Stimulated activated CD8-positive, alpha-beta memory T cell treated with anti-CD3 and anti-CD28 coated beads, Interleukin-12 subunit alpha, Interleukin-12 subunit beta, amount 100 ng/mL, for 1 hour (primary cell): ENCODE measurements around the gene MRPS24.
A peak's percentile ranks its signal among the peaks of the same experiment; 100 is the strongest.
"Not testable (repeated sequence)": the region's sequence is repeated elsewhere in the genome, so short reads cannot be mapped to it uniquely, and the experiment has no call there.

Experiments used
- DNase-seq: peaks from one replicate; pipeline ENCODE4 v3.0.0-alpha.2; 2020; ENCODE audit warnings: low read depth

The MRPS24 gene

DNA sequence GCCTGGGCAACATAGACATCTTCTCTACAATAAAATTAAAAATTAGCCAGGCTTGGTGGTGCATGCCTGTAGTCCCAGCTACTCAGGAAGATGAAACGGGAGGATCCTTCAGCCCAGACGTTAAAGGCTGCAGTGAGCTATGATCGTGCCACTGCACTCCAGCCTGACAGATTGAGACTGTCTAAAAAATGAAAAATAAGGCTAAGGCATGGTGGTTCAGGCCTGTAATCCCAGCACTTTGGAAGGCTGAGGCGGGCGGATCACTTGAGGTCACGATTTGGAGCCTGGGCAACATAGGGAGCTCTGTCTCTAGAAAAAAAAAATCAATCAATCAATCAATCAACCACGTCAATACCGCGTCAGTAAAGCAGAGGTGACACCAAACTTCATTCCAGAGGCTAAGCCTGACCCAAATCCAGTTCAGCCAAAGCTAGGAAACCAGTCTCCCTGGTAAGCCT is 31.1 kb downstream of the MRPS24 start:
- no peak for DNase-seq

DNA sequence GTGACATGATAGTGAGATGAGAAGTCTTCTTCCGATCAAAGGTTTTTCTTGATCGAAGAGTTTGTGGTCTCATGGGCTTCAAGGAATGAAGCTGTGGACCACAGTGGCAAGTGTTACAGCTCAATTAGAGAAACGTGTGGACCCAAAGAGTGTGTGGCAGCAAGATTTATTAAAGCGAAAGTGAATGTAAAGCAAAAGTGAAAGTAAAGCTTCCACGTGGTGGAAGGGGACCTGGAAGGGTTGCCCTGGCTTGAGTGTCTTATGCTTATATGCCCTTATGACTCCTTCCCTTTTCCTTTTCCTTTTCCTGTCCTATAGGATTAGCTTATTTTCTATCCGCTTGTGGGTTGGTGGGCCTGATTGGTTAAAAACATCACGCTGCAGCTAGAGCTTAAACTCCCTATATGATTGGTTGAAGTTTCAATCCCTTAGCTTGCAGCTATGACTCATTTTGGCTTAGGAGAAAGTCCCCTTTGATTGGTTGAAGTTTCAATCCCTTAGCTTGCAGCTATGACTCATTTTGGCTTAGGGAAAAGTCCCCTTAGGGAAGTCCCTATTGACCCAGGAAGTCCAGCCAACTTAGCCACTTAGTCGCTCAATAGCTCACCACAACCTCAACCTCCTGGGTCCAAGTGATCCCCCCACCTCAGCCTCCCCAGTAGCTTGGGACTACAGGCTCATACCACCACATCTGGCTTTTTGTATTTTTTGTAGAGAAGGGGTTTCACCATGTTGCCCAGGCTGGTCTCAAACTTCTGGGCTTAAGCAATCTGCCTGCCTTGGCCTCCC is 34.7 kb downstream of the MRPS24 start:
- DNase-seq: peak; percentile 9

DNA sequence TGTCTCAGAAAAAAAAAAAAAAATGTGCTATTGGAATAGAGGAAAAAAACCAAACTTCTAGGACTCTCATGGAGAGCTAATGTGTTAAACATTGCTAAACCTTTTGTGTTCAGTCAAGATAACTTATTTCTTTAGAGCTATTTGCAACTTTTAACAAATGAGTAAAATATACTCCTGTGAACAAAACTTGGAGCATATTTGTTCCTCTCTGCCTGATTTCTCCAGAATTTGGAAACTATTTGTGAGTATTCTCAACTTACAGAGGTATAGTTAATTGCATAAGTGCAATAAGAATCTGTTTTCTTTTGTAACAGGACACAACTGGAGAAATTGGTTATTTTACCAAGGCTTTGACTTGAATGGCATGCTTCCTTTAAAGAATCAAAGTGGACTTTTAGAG is 38.4 kb downstream of the MRPS24 start:
- DNase-seq: not testable (repeated sequence)

DNA sequence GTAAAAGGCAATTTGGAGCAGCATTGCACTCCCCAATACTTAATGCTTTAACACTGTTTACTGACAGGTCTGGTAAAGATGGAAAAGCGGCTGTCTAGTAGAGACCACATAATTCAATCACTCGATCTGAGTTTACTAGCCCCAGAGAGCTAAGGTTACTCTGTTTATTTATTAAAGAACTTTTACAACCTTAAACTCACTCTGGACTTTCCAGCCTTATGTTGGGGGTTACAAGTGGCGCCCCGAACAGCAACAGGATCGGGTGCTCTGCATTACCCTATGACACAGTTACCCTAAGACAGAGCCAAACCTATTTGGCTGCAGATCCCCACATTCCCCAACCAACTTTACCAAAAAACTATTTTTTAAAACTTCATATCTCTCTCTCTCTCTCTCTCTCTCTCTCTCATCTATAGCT is 43.9 kb downstream of the MRPS24 start:
- DNase-seq: no peak

DNA sequence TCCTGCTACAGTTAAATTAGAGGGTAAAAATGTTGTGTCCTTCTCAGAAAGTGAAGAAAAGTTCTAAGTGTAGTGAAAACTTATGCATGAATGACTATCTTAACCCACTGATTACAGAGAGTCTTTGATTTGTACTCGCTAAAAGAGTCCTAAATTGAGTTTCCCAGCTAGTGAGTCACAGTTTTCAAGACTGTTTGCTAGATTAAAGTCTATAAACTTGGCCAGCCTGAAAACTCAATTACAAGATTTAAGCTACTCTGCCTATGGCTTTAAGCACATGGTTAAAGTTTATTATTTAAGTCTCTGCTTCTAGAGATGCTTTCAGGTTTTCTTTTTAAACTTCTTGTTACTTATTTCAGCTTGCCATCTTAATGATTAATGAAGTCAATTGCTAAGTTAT is 44.4 kb downstream of the MRPS24 start:
- no peak for DNase-seq

DNA sequence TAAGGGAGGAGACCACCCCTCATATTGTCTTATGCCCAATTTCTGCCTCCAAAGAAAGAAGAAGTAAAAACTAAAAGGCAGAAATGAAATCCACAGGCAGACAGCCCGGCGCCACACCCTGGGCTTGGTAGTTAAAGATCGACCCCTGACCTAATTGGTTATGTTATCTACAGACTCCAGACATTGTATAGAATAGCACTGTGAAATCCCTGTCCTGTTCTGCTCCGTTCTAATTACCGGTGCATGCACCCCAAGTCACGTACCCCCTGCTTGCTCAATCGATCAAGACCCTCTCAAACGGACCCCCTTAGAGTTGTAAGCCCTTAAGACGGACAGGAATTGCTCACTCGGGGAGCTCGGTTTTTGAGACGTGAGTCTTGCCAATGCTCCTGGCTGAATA is 44.8 kb downstream of the MRPS24 start:
- DNase-seq: not testable (repeated sequence)

DNA sequence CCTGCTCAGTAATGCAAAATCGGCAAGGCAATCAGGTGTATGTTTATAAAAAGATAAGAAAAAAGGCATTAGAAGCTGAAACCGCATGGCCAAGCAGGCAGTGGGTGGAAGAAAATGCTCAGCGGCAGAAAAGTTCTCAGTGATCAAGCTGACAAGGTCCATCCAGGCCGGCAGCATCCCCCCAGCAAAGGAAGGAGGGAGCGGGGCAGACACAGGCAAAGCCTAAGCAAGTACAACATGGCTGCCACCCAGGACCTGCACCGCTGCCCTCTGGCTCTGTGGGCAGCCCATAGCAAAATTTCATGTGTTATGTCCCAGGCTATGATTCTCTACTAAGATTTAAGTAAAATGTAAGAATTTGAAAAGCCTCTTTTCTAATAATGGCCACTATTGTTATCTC is 45.4 kb downstream of the MRPS24 start:
- DNase-seq: no peak

DNA sequence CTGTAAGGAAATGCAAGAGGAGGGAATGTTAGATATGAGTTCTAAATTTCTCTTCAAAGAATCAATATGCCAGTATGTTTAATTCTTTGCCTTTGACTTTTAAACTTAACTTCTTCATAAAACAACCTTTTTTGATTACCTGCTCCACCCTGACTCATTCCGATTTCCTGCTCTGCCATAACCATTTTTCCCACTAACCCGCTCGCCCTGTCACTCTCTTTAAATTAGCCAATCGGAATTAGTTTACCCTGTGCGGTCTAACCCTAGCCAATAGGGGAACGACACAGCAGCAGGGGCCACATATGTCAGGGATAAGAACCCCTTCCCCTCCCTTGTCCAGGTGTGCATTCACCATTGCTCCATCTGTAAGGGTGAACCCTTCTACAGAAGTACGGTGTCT is 45.9 kb downstream of the MRPS24 start:
- not testable (repeated sequence) for DNase-seq
